ENCODE measurements around the gene FAM25A. TPM values are rescaled to one million over a fixed set of nuclear protein-coding genes. Genes with fewer than 3 reads are reported as not detected.

Gene FAM25A
- total and polyA plus RNA-seq, 2 experiments from 2014 or later, result not detected

DNA sequence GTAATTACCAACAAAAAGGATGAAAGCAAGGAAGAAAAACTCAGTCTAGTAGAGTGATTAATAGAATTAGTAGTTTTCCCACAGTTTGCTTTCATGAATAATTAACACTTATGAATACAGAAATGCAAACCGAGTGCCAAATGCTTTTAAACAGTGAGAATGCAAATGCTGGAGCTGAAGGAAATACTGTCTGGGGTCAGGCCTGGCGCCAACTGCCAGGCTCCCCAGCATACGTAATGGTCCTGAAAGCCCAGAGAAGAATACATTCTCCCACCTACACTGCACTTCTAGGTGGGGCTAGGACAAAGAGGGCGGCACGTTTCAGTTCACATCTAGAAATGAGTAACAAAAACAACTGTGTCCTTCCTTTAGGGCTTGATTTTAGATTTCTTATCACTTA, 44.6 kb downstream of the FAM25A start:
- Histone ChIP-seq H3K27me3 (no peaks in the 10 kb centered on the region), H3K36me3 (peaks cover 34% of the 10 kb centered on the region), H3K4me3 (no peak overlapping the region), H3K9me3 (ENCODE audit: low read depth) (no peaks in the 10 kb centered on the region), H3K27ac (no peak overlapping the region), H3K4me1 (ENCODE audit: low read depth) (peaks cover 14% of the 10 kb centered on the region)
- DNase-seq (ENCODE audit: low read depth in 1 of 2, low spot score in 1 of 2), result no peak
- TF ChIP-seq CTCF (IDR thresholded peaks at IDR 0.05; ENCODE audit: low read depth, low read length), result no peak

GRCh38 chr10:87066178-87066577, 46.1 kb downstream of the FAM25A start:
- TF ChIP-seq CTCF (IDR thresholded peaks at IDR 0.05; ENCODE audit: low read depth, low read length), result no peak
- no peak overlapping the region for H3K27ac ChIP-seq
- H3K4me1 ChIP-seq (ENCODE audit: low read depth), result peaks cover 14% of the 10 kb centered on the region
- H3K9me3 ChIP-seq (ENCODE audit: low read depth), result no peaks in the 10 kb centered on the region
- no peaks in the 10 kb centered on the region for H3K27me3 ChIP-seq
- H3K36me3 ChIP-seq, result peaks cover 22% of the 10 kb centered on the region
- DNase-seq (ENCODE audit: low read depth in 1 of 2, low spot score in 1 of 2), result no peak
- H3K4me3 ChIP-seq, result no peak overlapping the region

DNA sequence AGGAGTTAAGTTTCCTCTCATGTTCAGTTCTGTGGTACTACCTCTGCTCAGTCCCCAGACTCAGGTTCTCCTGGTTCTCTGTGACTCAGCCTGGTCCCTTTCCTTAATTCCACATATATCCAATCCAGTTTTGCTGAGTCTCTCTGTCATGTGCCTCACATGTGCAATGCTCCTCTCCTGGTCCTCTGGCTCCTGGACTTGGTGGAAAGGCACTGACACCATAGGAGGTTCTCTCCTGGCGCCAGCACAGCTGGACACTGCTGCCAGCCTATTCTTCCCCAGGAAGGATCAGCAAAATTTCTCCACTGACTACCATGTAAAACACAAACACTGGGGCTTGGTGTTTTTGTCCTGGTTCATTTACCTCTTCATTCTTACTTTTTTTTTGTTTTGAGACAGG, 46.8 kb downstream of the FAM25A start:
- peaks cover 24% of the 10 kb centered on the region for H3K36me3 ChIP-seq

DNA sequence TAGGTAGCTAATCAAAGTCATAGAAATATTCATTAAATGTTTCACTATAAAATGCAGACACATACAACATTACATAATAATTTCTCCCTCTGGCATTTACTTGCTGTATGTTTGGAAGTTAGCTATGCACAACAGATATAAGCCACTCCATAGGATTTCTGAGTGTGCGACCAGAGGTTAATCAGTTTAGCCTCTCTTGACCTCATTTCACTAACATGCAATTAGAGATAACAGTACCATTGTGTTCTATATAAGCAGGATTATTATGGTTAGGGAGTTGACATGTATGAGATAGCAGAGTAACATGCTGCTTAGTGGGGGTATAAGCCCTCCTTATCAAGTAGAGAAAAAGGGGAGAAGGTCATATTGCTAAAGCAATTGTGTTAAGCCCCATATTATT, 48.2 kb downstream of the FAM25A start:
- H3K36me3 ChIP-seq, result peaks cover 11% of the 10 kb centered on the region
- H3K27ac ChIP-seq, result peak overlapping the region; percentile 8
- H3K27me3 ChIP-seq, result no peaks in the 10 kb centered on the region
- peaks cover 14% of the 10 kb centered on the region for H3K4me1 ChIP-seq (ENCODE audit: low read depth)
- H3K9me3 ChIP-seq (ENCODE audit: low read depth), result no peaks in the 10 kb centered on the region
- no peak for TF ChIP-seq CTCF (IDR thresholded peaks at IDR 0.05; ENCODE audit: low read depth, low read length)
- H3K4me3 ChIP-seq, result no peak overlapping the region
- DNase-seq (ENCODE audit: low read depth in 1 of 2, low spot score in 1 of 2), result peak in 1 of 2 donors; percentile 51

More for the DNA sequence above, 46.8 kb downstream of the FAM25A start:
- Histone ChIP-seq H3K4me1 (ENCODE audit: low read depth) (peaks cover 14% of the 10 kb centered on the region), H3K27me3 (no peaks in the 10 kb centered on the region), H3K9me3 (ENCODE audit: low read depth) (no peaks in the 10 kb centered on the region), H3K4me3 (no peak overlapping the region), H3K27ac (no peak overlapping the region)
- no peak for TF ChIP-seq CTCF (IDR thresholded peaks at IDR 0.05; ENCODE audit: low read depth, low read length)
- DNase-seq (ENCODE audit: low read depth in 1 of 2, low spot score in 1 of 2), result no peak

DNA sequence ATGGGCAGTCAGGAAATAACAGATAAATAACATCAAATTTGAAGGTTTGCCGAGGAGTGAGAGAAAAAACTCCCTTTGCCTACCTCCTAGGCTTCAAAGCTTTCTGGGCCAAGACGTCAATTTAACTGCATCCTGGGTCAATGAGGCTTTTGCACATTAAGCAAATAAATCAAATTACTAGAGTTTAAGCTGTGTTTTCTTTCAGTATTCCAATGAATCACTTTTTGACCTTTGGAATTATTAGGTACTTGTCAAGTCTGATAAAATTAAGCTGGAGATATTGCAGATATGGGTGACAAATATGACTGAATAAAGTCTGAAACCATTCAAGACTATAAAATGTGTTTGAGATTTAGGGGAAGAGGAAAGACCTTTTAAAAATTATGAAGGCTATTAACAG, 52.4 kb downstream of the FAM25A start:
- Histone ChIP-seq H3K27ac (no peak overlapping the region), H3K4me1 (ENCODE audit: low read depth) (peaks cover 19% of the 10 kb centered on the region), H3K36me3 (peaks cover 16% of the 10 kb centered on the region), H3K9me3 (ENCODE audit: low read depth) (no peaks in the 10 kb centered on the region), H3K4me3 (no peak overlapping the region), H3K27me3 (no peaks in the 10 kb centered on the region)
- TF ChIP-seq CTCF (IDR thresholded peaks at IDR 0.05; ENCODE audit: low read depth, low read length), result no peak
- DNase-seq (ENCODE audit: low read depth in 1 of 2, low spot score in 1 of 2), result no peak

Other genes starting within 250 kb of the FAM25A start
- gene MMRN2, start 62.7 kb upstream of the FAM25A start, total RNA-seq, result 3.1 and 7.9 TPM in 2 replicates
- 7.3 and 7.4 TPM in 2 replicates for gene MMRN2, start 62.7 kb upstream of the FAM25A start, polyA plus RNA-seq
- 3.0 and 7.9 TPM in 2 replicates for gene SNCG, start 61.7 kb upstream of the FAM25A start, total RNA-seq
- 4.7 and 12.9 TPM in 2 replicates for gene SNCG, start 61.7 kb upstream of the FAM25A start, polyA plus RNA-seq
- not detected in 2 replicates for gene ADIRF, start 51.8 kb upstream of the FAM25A start, total RNA-seq
- gene ADIRF, start 51.8 kb upstream of the FAM25A start, polyA plus RNA-seq, result 0.40 TPM in 1 of 2 replicates, not detected in the other
- 132 and 193 TPM in 2 replicates for gene GLUD1, start 74.5 kb downstream of the FAM25A start, total RNA-seq
- gene GLUD1, start 74.5 kb downstream of the FAM25A start, polyA plus RNA-seq, result 81.8 and 128 TPM in 2 replicates
- 17.6 and 18.5 TPM in 2 replicates for gene SHLD2, start 74.9 kb downstream of the FAM25A start, total RNA-seq
- gene SHLD2, start 74.9 kb downstream of the FAM25A start, polyA plus RNA-seq, result 14.1 and 21.2 TPM in 2 replicates
- gene NUTM2A, start 205.2 kb downstream of the FAM25A start, total RNA-seq, result 3.0 and 5.6 TPM in 2 replicates
- 0.11 and 0.13 TPM in 2 replicates for gene NUTM2A, start 205.2 kb downstream of the FAM25A start, polyA plus RNA-seq